ENCODE measurements around the gene BCS1L. TPM values are rescaled to one million over a fixed set of nuclear protein-coding genes. Genes with fewer than 3 reads are reported as not detected.
"Not testable (repeated sequence)": the region's sequence is repeated elsewhere in the genome, so short reads cannot be mapped to it uniquely, and the experiment has no call there.

The BCS1L gene
- total RNA-seq, 1 experiment from 2014 or later: 57.9 TPM

GRCh38 chr2:218680061-218680460 is 20.6 kb downstream of the BCS1L start:
- intact Hi-C loops (cut with micrococcal nuclease; ENCODE audit: unreplicated experiment): no loop called here

DNA sequence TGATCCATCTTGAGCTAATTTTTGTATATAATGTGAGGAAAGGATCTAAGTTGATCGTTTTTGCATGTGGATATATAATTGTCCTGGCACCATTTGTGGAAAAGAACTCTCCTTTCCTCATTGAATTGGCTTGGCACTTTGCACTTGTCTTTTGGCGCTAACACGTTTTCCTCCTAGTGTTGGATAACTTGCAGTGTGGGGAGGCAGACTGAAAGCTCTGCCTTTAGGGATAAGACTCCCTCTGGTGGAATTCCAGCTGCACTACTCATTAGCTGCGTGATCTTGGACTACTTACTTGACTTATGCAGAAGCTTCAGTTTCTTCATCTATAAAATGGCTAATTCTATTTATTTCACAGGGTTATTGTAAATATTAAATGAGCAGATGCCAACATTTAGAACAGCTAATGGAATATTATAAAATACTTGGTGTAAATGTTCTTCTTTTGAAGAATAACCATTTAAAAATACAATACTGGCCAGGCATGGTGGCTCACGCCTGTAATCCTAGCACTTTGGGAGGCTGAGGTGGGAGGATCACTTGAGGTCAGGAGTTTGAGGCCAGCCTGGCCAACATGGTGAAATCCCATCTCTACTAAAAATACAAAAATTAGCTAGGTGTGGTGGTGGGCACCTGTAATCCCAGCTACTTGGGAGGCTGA is 28.0 kb downstream of the BCS1L start:
- H3K9me3 Mint-ChIP-seq (ENCODE audit: low read depth, unreplicated experiment); H3K4me3 Mint-ChIP-seq (ENCODE audit: low read depth, unreplicated experiment); H3K4me1 Mint-ChIP-seq (ENCODE audit: low read depth, unreplicated experiment); H3K36me3 Mint-ChIP-seq (ENCODE audit: insufficient read depth, unreplicated experiment); BruUV-seq (replicated peaks); H3K27ac Mint-ChIP-seq (ENCODE audit: unreplicated experiment); H3K27me3 Mint-ChIP-seq (ENCODE audit: unreplicated experiment): not testable (repeated sequence)
- peak; percentile 67 for DNase-seq
- CTCF ChIA-PET: interaction anchor here (0.5 to 2.0 kb wide), 9 partner anchors 15 to 160 kb away, joined by 3 to 25 read pairs (median 4); partner anchors contain the start of genes BCS1L, RNF25, STK36 and TTLL4
- intact Hi-C loops (cut with micrococcal nuclease; ENCODE audit: unreplicated experiment): loop anchor here (1.0 kb wide), 2 partner anchors 29 to 160 kb away; no protein-coding TSS in a partner anchor
- TF ChIP-seq, protein P1, sequence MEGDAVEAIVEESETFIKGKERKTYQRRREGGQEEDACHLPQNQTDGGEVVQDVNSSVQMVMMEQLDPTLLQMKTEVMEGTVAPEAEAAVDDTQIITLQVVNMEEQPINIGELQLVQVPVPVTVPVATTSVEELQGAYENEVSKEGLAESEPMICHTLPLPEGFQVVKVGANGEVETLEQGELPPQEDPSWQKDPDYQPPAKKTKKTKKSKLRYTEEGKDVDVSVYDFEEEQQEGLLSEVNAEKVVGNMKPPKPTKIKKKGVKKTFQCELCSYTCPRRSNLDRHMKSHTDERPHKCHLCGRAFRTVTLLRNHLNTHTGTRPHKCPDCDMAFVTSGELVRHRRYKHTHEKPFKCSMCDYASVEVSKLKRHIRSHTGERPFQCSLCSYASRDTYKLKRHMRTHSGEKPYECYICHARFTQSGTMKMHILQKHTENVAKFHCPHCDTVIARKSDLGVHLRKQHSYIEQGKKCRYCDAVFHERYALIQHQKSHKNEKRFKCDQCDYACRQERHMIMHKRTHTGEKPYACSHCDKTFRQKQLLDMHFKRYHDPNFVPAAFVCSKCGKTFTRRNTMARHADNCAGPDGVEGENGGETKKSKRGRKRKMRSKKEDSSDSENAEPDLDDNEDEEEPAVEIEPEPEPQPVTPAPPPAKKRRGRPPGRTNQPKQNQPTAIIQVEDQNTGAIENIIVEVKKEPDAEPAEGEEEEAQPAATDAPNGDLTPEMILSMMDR (IDR thresholded peaks at IDR 0.05; ENCODE audit: unreplicated experiment): peak; percentile 69

More at GRCh38 chr2:218680061-218680460, 20.6 kb downstream of the BCS1L start:
- Mint-ChIP-seq H3K27ac (ENCODE audit: unreplicated experiment) (no peak overlapping the region), H3K36me3 (ENCODE audit: insufficient read depth, unreplicated experiment) (no peaks in the 10 kb centered on the region), H3K9me3 (ENCODE audit: low read depth, unreplicated experiment) (no peaks in the 10 kb centered on the region), H3K4me3 (ENCODE audit: low read depth, unreplicated experiment) (no peak overlapping the region), H3K27me3 (ENCODE audit: unreplicated experiment) (no peaks in the 10 kb centered on the region), H3K4me1 (ENCODE audit: low read depth, unreplicated experiment) (no peaks in the 10 kb centered on the region)
- no TSS peak for BruUV-seq (replicated peaks)
- CTCF ChIA-PET: no interaction called here
- DNase-seq: no peak
- TF ChIP-seq, protein P1 (IDR thresholded peaks at IDR 0.05; ENCODE audit: unreplicated experiment): no peak

- CTCF ChIA-PET: no interaction called here
- no peaks in the 10 kb centered on the region for H3K36me3 Mint-ChIP-seq (ENCODE audit: insufficient read depth, unreplicated experiment)
- intact Hi-C loops (cut with micrococcal nuclease; ENCODE audit: unreplicated experiment): no loop called here
Observed at GRCh38 chr2:218691234-218691633, 31.8 kb downstream of the BCS1L start.

GRCh38 chr2:218694405-218695145 is 35.1 kb downstream of the BCS1L start:
- no TSS peak for BruUV-seq (replicated peaks)
- intact Hi-C loops (cut with micrococcal nuclease; ENCODE audit: unreplicated experiment): no loop called here
- DNase-seq: no peak
- Mint-ChIP-seq H3K9me3 (ENCODE audit: low read depth, unreplicated experiment) (no peaks in the 10 kb centered on the region), H3K27me3 (ENCODE audit: unreplicated experiment) (no peaks in the 10 kb centered on the region), H3K4me1 (ENCODE audit: low read depth, unreplicated experiment) (no peaks in the 10 kb centered on the region), H3K27ac (ENCODE audit: unreplicated experiment) (no peak overlapping the region), H3K4me3 (ENCODE audit: low read depth, unreplicated experiment) (no peak overlapping the region), H3K36me3 (ENCODE audit: insufficient read depth, unreplicated experiment) (no peaks in the 10 kb centered on the region)
- TF ChIP-seq, protein P1 (IDR thresholded peaks at IDR 0.05; ENCODE audit: unreplicated experiment): no peak
- CTCF ChIA-PET: no interaction called here

More at GRCh38 chr2:218691234-218691633, 31.8 kb downstream of the BCS1L start:
- H3K4me1 Mint-ChIP-seq (ENCODE audit: low read depth, unreplicated experiment): no peaks in the 10 kb centered on the region
- no TSS peak for BruUV-seq (replicated peaks)
- H3K9me3 Mint-ChIP-seq (ENCODE audit: low read depth, unreplicated experiment): no peaks in the 10 kb centered on the region
- H3K27ac Mint-ChIP-seq (ENCODE audit: unreplicated experiment): no peak overlapping the region
- DNase-seq: no peak
- H3K4me3 Mint-ChIP-seq (ENCODE audit: low read depth, unreplicated experiment): no peak overlapping the region
- H3K27me3 Mint-ChIP-seq (ENCODE audit: unreplicated experiment): no peaks in the 10 kb centered on the region
- TF ChIP-seq, protein P1 (IDR thresholded peaks at IDR 0.05; ENCODE audit: unreplicated experiment): no peak

Measured in Calu3 (cell line).